SK-N-SH treated with all-trans-retinoic acid at 6 μM for 48 hours (cell line): ENCODE results near the gene PTTG1IP.

Experiments
- ATAC-seq: fragments of 200-7000 bp; cut with Tn5 transposase; 3 replicates; pipeline ENCODE4 v1.9.1; 2020; ENCODE audit warnings: mild to moderate bottlenecking, moderate library complexity
- ARNTL ChIP-seq: fragments of 450-650 bp; formaldehyde crosslinking; IDR thresholded peaks from 2 replicates; pipeline ENCODE4 v1.5.0; 2020; ENCODE audit warnings: low read depth, mild to moderate bottlenecking, moderate library complexity, borderline replicate concordance
- BACH2 ChIP-seq: fragments of 250-450 bp; sonication (Bioruptor Pico); IDR thresholded peaks from 2 replicates; pipeline ENCODE4 v1.9.0; 2021; ENCODE audit warnings: mild to moderate bottlenecking, borderline replicate concordance
- ESRRG ChIP-seq: fragments of 250-450 bp; sonication (Bioruptor Pico); IDR thresholded peaks from 2 replicates; pipeline ENCODE4 v1.6.1; 2021; ENCODE audit warnings: mild to moderate bottlenecking
- ISL1 ChIP-seq: fragments of 250-450 bp; sonication (Bioruptor Pico); IDR thresholded peaks from 2 replicates; pipeline ENCODE4 v2.1.2; 2022; ENCODE audit warnings: mild to moderate bottlenecking, moderate library complexity
- OSR1 ChIP-seq: fragments of 250-450 bp; sonication (Bioruptor Pico); IDR thresholded peaks from 2 replicates; pipeline ENCODE4 v1.8.0; 2022; ENCODE audit warnings: moderate library complexity, mild to moderate bottlenecking, inconsistent platforms
- PPARA ChIP-seq: fragments of 250-450 bp; sonication (Bioruptor Pico); IDR thresholded peaks from 2 replicates; pipeline ENCODE4 v1.5.0; 2020; ENCODE audit warnings: mild to moderate bottlenecking, borderline replicate concordance
- RARB ChIP-seq: fragments of 250-450 bp; sonication (Bioruptor Pico); IDR thresholded peaks from 2 replicates; pipeline ENCODE4 v1.8.0; 2021; ENCODE audit warnings: mild to moderate bottlenecking, moderate library complexity
- TCF4 ChIP-seq: fragments of 250-450 bp; sonication (Bioruptor Pico); IDR thresholded peaks from 2 replicates; pipeline ENCODE4 v1.8.0; 2021; ENCODE audit warnings: mild to moderate bottlenecking, moderate library complexity, borderline replicate concordance
- TOX ChIP-seq: fragments of 250-450 bp; sonication (Bioruptor Pico); IDR thresholded peaks from 2 replicates; pipeline ENCODE4 v1.8.0; 2021; ENCODE audit warnings: mild to moderate bottlenecking, moderate library complexity, borderline replicate concordance
- ZC3H10 ChIP-seq: fragments of 250-450 bp; sonication (Bioruptor Pico); IDR thresholded peaks from 2 replicates; pipeline ENCODE4 v1.5.1; 2021; ENCODE audit warnings: mild to moderate bottlenecking, moderate library complexity
- ZFP3 ChIP-seq: fragments of 250-450 bp; sonication (Bioruptor Pico); IDR thresholded peaks from 2 replicates; pipeline ENCODE4 v1.5.0; 2020; ENCODE audit warnings: mild to moderate bottlenecking, moderate library complexity
- ZNF565 ChIP-seq: fragments of 450-650 bp; formaldehyde crosslinking; conservative IDR thresholded peaks from 2 replicates; pipeline ENCODE4 v1.5.0; 2020; ENCODE audit warnings: low read depth, mild to moderate bottlenecking, moderate library complexity
- ZNF70 ChIP-seq: fragments of 450-650 bp; formaldehyde crosslinking; IDR thresholded peaks from 2 replicates; pipeline ENCODE4 v1.5.0; 2020; ENCODE audit warnings: mild to moderate bottlenecking, moderate library complexity
- TF ChIP-seq, protein P1 (sequence below): fragments of 250-450 bp; sonication (Bioruptor Pico); IDR thresholded peaks from 2 replicates; pipeline ENCODE4 v1.5.0; 2020; ENCODE audit warnings: mild to moderate bottlenecking, moderate library complexity
- TF ChIP-seq, protein P2 (sequence below): fragments of 250-450 bp; sonication (Bioruptor Pico); IDR thresholded peaks from 2 replicates; pipeline ENCODE4 v1.8.0; 2021; ENCODE audit warnings: low read depth, mild to moderate bottlenecking, moderate library complexity, borderline replicate concordance
- TF ChIP-seq, protein P3 (sequence below): fragments of 250-450 bp; sonication (Bioruptor Pico); IDR thresholded peaks from 2 replicates; pipeline ENCODE4 v1.5.1; 2021; ENCODE audit warnings: mild to moderate bottlenecking, moderate library complexity
- TF ChIP-seq, protein P4 (sequence below): fragments of 250-450 bp; sonication (Bioruptor Pico); IDR thresholded peaks from 2 replicates; pipeline ENCODE4 v1.5.1; 2020; ENCODE audit warnings: low read depth, mild to moderate bottlenecking, moderate library complexity
- TF ChIP-seq, protein P5 (sequence below): fragments of 250-450 bp; sonication (Bioruptor Pico); IDR thresholded peaks from 2 replicates; pipeline ENCODE4 v1.8.0; 2020; ENCODE audit warnings: mild to moderate bottlenecking, moderate library complexity, borderline replicate concordance

The PTTG1IP gene

DNA sequence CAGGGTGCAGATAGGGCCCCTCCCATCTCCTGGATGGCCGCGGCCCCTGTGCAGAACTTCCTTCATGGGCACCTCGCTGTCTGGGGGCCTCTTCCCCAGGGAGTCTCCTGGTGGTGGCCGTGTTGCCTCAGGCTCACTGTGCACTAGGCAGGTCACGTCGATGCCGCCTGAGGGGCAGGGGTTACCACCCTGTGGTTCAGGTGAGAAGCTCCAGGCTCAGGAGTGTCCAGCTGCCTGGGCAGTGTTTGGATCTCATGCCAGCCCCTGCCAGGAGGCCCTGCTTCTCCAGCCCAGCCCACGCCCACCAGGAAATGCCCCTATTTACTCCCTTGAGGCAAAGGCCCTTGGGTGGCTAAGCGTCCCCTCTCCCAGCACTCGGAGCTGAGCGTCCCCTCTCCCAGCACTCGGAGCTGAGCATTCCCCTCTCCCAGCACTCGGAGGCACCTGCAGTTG is 45.1 kb upstream of the PTTG1IP start:
- TF ChIP-seq ZFP3 (CRISPR knock-in tag) (no peak), PPARA (CRISPR knock-in tag) (no peak), ISL1 (CRISPR knock-in tag) (no peak), ZNF565 (no peak), ZNF70 (CRISPR knock-in tag) (no peak), BACH2 (CRISPR knock-in tag) (no peak), TCF4 (CRISPR knock-in tag) (no peak), ESRRG (CRISPR knock-in tag) (no peak), OSR1 (CRISPR knock-in tag) (no peak), ZC3H10 (CRISPR knock-in tag) (no peak), RARB (CRISPR knock-in tag) (no peak)
- TF ChIP-seq, protein P1, sequence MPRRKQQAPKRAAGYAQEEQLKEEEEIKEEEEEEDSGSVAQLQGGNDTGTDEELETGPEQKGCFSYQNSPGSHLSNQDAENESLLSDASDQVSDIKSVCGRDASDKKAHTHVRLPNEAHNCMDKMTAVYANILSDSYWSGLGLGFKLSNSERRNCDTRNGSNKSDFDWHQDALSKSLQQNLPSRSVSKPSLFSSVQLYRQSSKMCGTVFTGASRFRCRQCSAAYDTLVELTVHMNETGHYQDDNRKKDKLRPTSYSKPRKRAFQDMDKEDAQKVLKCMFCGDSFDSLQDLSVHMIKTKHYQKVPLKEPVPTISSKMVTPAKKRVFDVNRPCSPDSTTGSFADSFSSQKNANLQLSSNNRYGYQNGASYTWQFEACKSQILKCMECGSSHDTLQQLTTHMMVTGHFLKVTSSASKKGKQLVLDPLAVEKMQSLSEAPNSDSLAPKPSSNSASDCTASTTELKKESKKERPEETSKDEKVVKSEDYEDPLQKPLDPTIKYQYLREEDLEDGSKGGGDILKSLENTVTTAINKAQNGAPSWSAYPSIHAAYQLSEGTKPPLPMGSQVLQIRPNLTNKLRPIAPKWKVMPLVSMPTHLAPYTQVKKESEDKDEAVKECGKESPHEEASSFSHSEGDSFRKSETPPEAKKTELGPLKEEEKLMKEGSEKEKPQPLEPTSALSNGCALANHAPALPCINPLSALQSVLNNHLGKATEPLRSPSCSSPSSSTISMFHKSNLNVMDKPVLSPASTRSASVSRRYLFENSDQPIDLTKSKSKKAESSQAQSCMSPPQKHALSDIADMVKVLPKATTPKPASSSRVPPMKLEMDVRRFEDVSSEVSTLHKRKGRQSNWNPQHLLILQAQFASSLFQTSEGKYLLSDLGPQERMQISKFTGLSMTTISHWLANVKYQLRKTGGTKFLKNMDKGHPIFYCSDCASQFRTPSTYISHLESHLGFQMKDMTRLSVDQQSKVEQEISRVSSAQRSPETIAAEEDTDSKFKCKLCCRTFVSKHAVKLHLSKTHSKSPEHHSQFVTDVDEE (CRISPR knock-in tag) = no peak
- TF ChIP-seq, protein P2, sequence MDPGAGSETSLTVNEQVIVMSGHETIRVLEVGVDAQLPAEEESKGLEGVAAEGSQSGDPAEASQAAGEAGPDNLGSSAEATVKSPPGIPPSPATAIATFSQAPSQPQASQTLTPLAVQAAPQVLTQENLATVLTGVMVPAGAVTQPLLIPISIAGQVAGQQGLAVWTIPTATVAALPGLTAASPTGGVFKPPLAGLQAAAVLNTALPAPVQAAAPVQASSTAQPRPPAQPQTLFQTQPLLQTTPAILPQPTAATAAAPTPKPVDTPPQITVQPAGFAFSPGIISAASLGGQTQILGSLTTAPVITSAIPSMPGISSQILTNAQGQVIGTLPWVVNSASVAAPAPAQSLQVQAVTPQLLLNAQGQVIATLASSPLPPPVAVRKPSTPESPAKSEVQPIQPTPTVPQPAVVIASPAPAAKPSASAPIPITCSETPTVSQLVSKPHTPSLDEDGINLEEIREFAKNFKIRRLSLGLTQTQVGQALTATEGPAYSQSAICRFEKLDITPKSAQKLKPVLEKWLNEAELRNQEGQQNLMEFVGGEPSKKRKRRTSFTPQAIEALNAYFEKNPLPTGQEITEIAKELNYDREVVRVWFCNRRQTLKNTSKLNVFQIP = no peak
- TF ChIP-seq, protein P3, sequence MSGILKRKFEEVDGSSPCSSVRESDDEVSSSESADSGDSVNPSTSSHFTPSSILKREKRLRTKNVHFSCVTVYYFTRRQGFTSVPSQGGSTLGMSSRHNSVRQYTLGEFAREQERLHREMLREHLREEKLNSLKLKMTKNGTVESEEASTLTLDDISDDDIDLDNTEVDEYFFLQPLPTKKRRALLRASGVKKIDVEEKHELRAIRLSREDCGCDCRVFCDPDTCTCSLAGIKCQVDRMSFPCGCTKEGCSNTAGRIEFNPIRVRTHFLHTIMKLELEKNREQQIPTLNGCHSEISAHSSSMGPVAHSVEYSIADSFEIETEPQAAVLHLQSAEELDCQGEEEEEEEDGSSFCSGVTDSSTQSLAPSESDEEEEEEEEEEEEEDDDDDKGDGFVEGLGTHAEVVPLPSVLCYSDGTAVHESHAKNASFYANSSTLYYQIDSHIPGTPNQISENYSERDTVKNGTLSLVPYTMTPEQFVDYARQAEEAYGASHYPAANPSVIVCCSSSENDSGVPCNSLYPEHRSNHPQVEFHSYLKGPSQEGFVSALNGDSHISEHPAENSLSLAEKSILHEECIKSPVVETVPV (CRISPR knock-in tag) = no peak
- TF ChIP-seq, protein P4, sequence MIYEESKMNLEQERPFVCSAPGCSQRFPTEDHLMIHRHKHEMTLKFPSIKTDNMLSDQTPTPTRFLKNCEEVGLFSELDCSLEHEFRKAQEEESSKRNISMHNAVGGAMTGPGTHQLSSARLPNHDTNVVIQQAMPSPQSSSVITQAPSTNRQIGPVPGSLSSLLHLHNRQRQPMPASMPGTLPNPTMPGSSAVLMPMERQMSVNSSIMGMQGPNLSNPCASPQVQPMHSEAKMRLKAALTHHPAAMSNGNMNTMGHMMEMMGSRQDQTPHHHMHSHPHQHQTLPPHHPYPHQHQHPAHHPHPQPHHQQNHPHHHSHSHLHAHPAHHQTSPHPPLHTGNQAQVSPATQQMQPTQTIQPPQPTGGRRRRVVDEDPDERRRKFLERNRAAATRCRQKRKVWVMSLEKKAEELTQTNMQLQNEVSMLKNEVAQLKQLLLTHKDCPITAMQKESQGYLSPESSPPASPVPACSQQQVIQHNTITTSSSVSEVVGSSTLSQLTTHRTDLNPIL (CRISPR knock-in tag) = no peak
- TF ChIP-seq, protein P5, sequence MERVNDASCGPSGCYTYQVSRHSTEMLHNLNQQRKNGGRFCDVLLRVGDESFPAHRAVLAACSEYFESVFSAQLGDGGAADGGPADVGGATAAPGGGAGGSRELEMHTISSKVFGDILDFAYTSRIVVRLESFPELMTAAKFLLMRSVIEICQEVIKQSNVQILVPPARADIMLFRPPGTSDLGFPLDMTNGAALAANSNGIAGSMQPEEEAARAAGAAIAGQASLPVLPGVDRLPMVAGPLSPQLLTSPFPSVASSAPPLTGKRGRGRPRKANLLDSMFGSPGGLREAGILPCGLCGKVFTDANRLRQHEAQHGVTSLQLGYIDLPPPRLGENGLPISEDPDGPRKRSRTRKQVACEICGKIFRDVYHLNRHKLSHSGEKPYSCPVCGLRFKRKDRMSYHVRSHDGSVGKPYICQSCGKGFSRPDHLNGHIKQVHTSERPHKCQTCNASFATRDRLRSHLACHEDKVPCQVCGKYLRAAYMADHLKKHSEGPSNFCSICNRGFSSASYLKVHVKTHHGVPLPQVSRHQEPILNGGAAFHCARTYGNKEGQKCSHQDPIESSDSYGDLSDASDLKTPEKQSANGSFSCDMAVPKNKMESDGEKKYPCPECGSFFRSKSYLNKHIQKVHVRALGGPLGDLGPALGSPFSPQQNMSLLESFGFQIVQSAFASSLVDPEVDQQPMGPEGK (CRISPR knock-in tag) = no peak

DNA sequence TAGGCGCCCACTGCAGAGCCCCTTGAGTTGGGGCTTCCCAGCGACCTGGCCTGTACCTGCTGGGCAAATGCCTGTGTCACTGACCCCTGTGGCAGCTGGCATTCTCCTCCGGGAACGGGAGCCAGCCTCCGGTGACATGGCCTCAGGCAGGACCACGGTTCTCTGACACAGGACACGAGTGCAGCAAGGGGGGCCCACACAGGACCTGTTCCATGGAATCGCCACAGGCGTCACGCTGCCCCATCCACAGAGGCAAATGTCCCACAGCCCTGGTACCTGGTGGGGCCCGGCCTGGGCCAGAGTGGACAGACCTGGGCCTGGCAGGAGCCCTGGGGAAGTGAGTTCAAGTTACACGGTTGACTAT is 44.6 kb upstream of the PTTG1IP start:
- ATAC-seq = no peak
- TF ChIP-seq TCF4 (CRISPR knock-in tag) (no peak), ZC3H10 (CRISPR knock-in tag) (no peak), ARNTL (CRISPR knock-in tag) (no peak), ISL1 (CRISPR knock-in tag) (no peak), ZFP3 (CRISPR knock-in tag) (no peak), TOX (CRISPR knock-in tag) (no peak), ESRRG (CRISPR knock-in tag) (no peak), ZNF70 (CRISPR knock-in tag) (no peak)
- TF ChIP-seq, protein P1 (CRISPR knock-in tag) = no peak
- TF ChIP-seq, protein P5 (CRISPR knock-in tag) = no peak

More for the DNA sequence above, 45.1 kb upstream of the PTTG1IP start:
- no peak for ATAC-seq
